IMR-90 (cell line): ENCODE data around the gene MIEN1. TPM values are rescaled to one million over a fixed set of nuclear protein-coding genes. Genes with fewer than 3 reads are reported as not detected.

Experiments
- ATAC-seq: fragments of 200-7000 bp; cut with Tn5 transposase; 2 replicates; pipeline ENCODE4 v1.9.1; 2020; ENCODE audit warnings: low read depth, mild to moderate bottlenecking, moderate library complexity
- BruUV-seq: library from RNA; stranded (reverse); fragments of 400-500 nt; replicated peaks from 2 replicates; lab custom pipeline; 2021; lab: Mats Ljungman, UMichigan
- CTCF ChIA-PET: fragments of 300-600 bp; formaldehyde crosslinking; extraction: SDS; loops from one replicate; lab custom pipeline; 2021; ENCODE audit warnings: antibody characterized with exemption; lab: Yijun Ruan, JAX
- POLR2A ChIA-PET: fragments of 300-600 bp; sonication (Branson Sonifier 250); formaldehyde crosslinking; loops from one replicate; lab custom pipeline; 2022; ENCODE audit warnings: antibody characterized with exemption; ENCODE audit not compliant: unreplicated experiment; lab: Charles Lee
- DNase-seq: peaks from one replicate; pipeline ENCODE4 v3.0.0; 2013
- H2AFZ ChIP-seq: replicated peaks from 2 replicates; pipeline ENCODE3; 2013; ENCODE audit warnings: low read length, mild to moderate bottlenecking; ENCODE audit not compliant: poor library complexity
- H2AK5ac ChIP-seq: 2 replicates; pipeline ENCODE4 v1.6.1; 2013; ENCODE audit warnings: low read depth, low read length, inconsistent platforms
- H2AK9ac ChIP-seq: replicated peaks from 2 replicates; pipeline ENCODE3; 2013; ENCODE audit warnings: mild to moderate bottlenecking, low read depth, low read length, moderate library complexity; ENCODE audit not compliant: poor library complexity
- H2BK120ac ChIP-seq: 2 replicates; pipeline ENCODE4 v1.6.1; 2013; ENCODE audit warnings: low read depth, low read length, inconsistent platforms
- H2BK15ac ChIP-seq: 3 replicates; pipeline ENCODE4 v1.6.1; 2013; ENCODE audit warnings: low read depth, low read length, inconsistent platforms
- H2BK20ac ChIP-seq: 2 replicates; pipeline ENCODE4 v1.6.1; 2013; ENCODE audit warnings: low read depth, mild to moderate bottlenecking, inconsistent platforms, low read length, moderate library complexity
- H2BK5ac ChIP-seq: 2 replicates; pipeline ENCODE4 v1.6.1; 2013; ENCODE audit warnings: mild to moderate bottlenecking, low read depth, low read length, inconsistent platforms; ENCODE audit not compliant: poor library complexity, severe bottlenecking
- H3K14ac ChIP-seq: replicated peaks from 2 replicates; pipeline ENCODE4 v1.6.1; 2013; ENCODE audit warnings: low read depth, low read length, inconsistent platforms
- H3K18ac ChIP-seq: 2 replicates; pipeline ENCODE4 v1.6.1; 2013; ENCODE audit warnings: low read depth, low read length, control low read depth
- H3K23ac ChIP-seq: 2 replicates; pipeline ENCODE4 v1.6.1; 2013; ENCODE audit warnings: low read depth, low read length, inconsistent platforms
- H3K27ac ChIP-seq: 2 replicates; pipeline ENCODE4 v1.5.1; 2013; ENCODE audit warnings: mild to moderate bottlenecking, control low read depth, low read length; ENCODE audit not compliant: insufficient read depth
- H3K27me3 ChIP-seq: 2 replicates; pipeline ENCODE4 v1.6.1; 2013; ENCODE audit warnings: low read length; ENCODE audit not compliant: control insufficient read depth, insufficient read depth
- H3K36me3 ChIP-seq: 2 replicates; pipeline ENCODE4 v1.6.1; 2013; ENCODE audit warnings: low read length, mixed read lengths; ENCODE audit not compliant: control insufficient read depth, insufficient read depth
- H3K4ac ChIP-seq: 2 replicates; pipeline ENCODE4 v1.6.1; 2013; ENCODE audit warnings: low read depth, low read length, inconsistent platforms
- H3K4me1 ChIP-seq: 2 replicates; pipeline ENCODE4 v1.6.1; 2013; ENCODE audit warnings: low read length, mixed read lengths; ENCODE audit not compliant: control insufficient read depth, insufficient read depth
- H3K4me2 ChIP-seq: 2 replicates; pipeline ENCODE4 v1.6.1; 2013; ENCODE audit warnings: low read depth, mild to moderate bottlenecking, control low read depth, low read length, moderate library complexity
- H3K4me3 ChIP-seq: 2 replicates; pipeline ENCODE4 v1.5.1; 2013; ENCODE audit warnings: low read depth, mild to moderate bottlenecking, control low read depth, low read length, moderate library complexity; ENCODE audit not compliant: insufficient read depth
- H3K56ac ChIP-seq: 2 replicates; pipeline ENCODE4 v1.6.1; 2013; ENCODE audit warnings: low read length, inconsistent platforms; ENCODE audit not compliant: insufficient read depth; ENCODE audit errors: extremely low read depth
- H3K79me1 ChIP-seq, 2 experiments: 2 replicates each; pipeline ENCODE4 v1.6.1; 2013; ENCODE audit warnings: low read length in 2 of 2, inconsistent platforms in 1 of 2, low read depth in 1 of 2
- H3K9ac ChIP-seq: 2 replicates; pipeline ENCODE4 v1.6.1; 2013; ENCODE audit warnings: low read depth, low read length, control low read depth
- H3K9me1 ChIP-seq: 2 replicates; pipeline ENCODE4 v1.6.1; 2013; ENCODE audit warnings: low read length, inconsistent platforms; ENCODE audit not compliant: insufficient read depth
- H3K9me3 ChIP-seq: 2 replicates; pipeline ENCODE4 v1.6.1; 2013; ENCODE audit warnings: low read length; ENCODE audit not compliant: control insufficient read depth, insufficient read depth
- H4K20me1 ChIP-seq: 2 replicates; pipeline ENCODE4 v1.6.1; 2013; ENCODE audit warnings: low read length, inconsistent platforms; ENCODE audit not compliant: insufficient read depth
- H4K5ac ChIP-seq: 2 replicates; pipeline ENCODE4 v1.6.1; 2013; ENCODE audit warnings: mild to moderate bottlenecking, low read depth, low read length, control low read depth
- H4K8ac ChIP-seq, 2 experiments: 2 replicates each; pipeline ENCODE4 v1.6.1; 2013; ENCODE audit warnings: low read depth in 2 of 2, low read length in 2 of 2, control low read depth in 1 of 2, inconsistent platforms in 1 of 2
- H4K91ac ChIP-seq: 2 replicates; pipeline ENCODE4 v1.6.1; 2013; ENCODE audit warnings: low read depth, low read length, inconsistent platforms; ENCODE audit not compliant: insufficient read depth
- MAFK ChIP-seq: IDR thresholded peaks from 2 replicates; pipeline ENCODE4 v1.6.1; 2012; ENCODE audit warnings: low read depth, low read length, improper control_type of control experiment
- MAZ ChIP-seq: IDR thresholded peaks from 2 replicates; pipeline ENCODE4 v1.6.1; 2012; ENCODE audit warnings: low read depth, mild to moderate bottlenecking, low read length, improper control_type of control experiment, moderate library complexity, borderline replicate concordance
- MXI1 ChIP-seq: IDR thresholded peaks from 2 replicates; pipeline ENCODE4 v1.6.1; 2012; ENCODE audit warnings: low read depth, mild to moderate bottlenecking, low read length, moderate library complexity, borderline replicate concordance
- NFE2L2 ChIP-seq: fragments of 150-350 bp; IDR thresholded peaks from 2 replicates; pipeline ENCODE4 v1.6.1; 2016; ENCODE audit warnings: low read depth, mild to moderate bottlenecking, low read length
- WGBS, 2 experiments: methylation state at CpG; one replicate each; pipeline versions ENCODE4 v1.1.5 to v1.1.7; 2013; ENCODE audit warnings: missing lambda C conversion rate in 2 of 2; ENCODE audit not compliant: insufficient read length in 1 of 2; ENCODE audit errors: extremely low coverage in 2 of 2; 5-methylcytosine and 5-hydroxymethylcytosine counted together
- dilution Hi-C: fragments of 300-500 bp; cut with HindIII; formaldehyde crosslinking; loops from one replicate; pipeline ENCODE4 v1.14.3; 2018; ENCODE audit warnings: low sequenced_read_pairs; ENCODE audit not compliant: unreplicated experiment
- in situ Hi-C: fragments of 300-500 bp; cut with MboI; formaldehyde crosslinking; loops from 3 replicates; pipeline ENCODE4 v1.14.3; 2019; ENCODE audit warnings: low sequenced_read_pairs, inconsistent platforms, mixed read lengths
- intact Hi-C: fragments of 100-400 bp; cut with micrococcal nuclease; formaldehyde crosslinking; loops from 2 replicates; pipeline ENCODE4 v1.10.0; 2022
- polyA plus RNA-seq, 3 experiments: library from polyadenylated mRNA; depleted of rRNA; stranded (reverse); fragments of >200 nt; gene quantifications; 2 replicates each; pipeline ENCODE4 v1.2.3, GENCODE V29; 2012; ENCODE audit warnings: low replicate concordance in 1 of 3
- total RNA-seq: library from RNA; depleted of rRNA; stranded (reverse); fragments of >200 nt; gene quantifications from 2 replicates; pipeline ENCODE4 v1.2.3, GENCODE V29; 2012

Gene MIEN1
- total and polyA plus RNA-seq, 2 of the 4 experiments (the other 2 are of a cell fraction), result 20.3 to 75.6 TPM

GRCh38 chr17:39700148-39700987, 30.0 kb downstream of the MIEN1 start (continued):
- TF ChIP-seq MXI1 (no peak), NFE2L2 (no peak), MAFK (no peak)

- peak; percentile 99 for TF ChIP-seq MAZ
- no peak for TF ChIP-seq MAFK
- peaks cover 0 to 49% of the 10 kb centered on the region in 2 experiments; a peak in 3 of 4 replicates for H3K79me1 ChIP-seq
- intact Hi-C loops, result no loop called here
Measured at GRCh38 chr17:39699818-39700147, 30.5 kb downstream of the MIEN1 start, which contains the start of gene ERBB2. ERBB2 (plus strand) TSS chr17:39700064; CDS start chr17:39700239, 175 bp downstream.

More at GRCh38 chr17:39699818-39700147, 30.5 kb downstream of the MIEN1 start, which contains the start of gene ERBB2:
- Histone ChIP-seq H3K4me3 (peak within 1 kb of the TSS; percentile 90), H2BK5ac (peak within 1 kb of the TSS; percentile 30), H3K4me2 (peak within 1 kb of the TSS; percentile 99), H2BK15ac (no peak within 1 kb of the TSS), H3K36me3 (no peaks in the 10 kb centered on the region), H3K9me3 (no peaks in the 10 kb centered on the region), H2AFZ (peak within 1 kb of the TSS; percentile 89), H3K4me1 (peaks cover 18% of the 10 kb centered on the region), H3K9me1 (peaks cover 24% of the 10 kb centered on the region), H3K14ac (peak within 1 kb of the TSS; percentile 68), H2BK120ac (no peak within 1 kb of the TSS; the same call in 1 of the 2 replicates), H3K23ac (peak within 1 kb of the TSS; percentile 96), H4K91ac (peak within 1 kb of the TSS; percentile 46), H4K5ac (peak within 1 kb of the TSS; percentile 91), H2BK20ac (no peak within 1 kb of the TSS), H4K8ac (peak within 1 kb of the TSS; percentile 86 to 88), H4K20me1 (peaks cover 35% of the 10 kb centered on the region), H3K9ac (peak within 1 kb of the TSS; percentile 87), H2AK9ac (peak within 1 kb of the TSS; percentile 94), H3K18ac (peak within 1 kb of the TSS; percentile 70), H2AK5ac (peak within 1 kb of the TSS; percentile 62), H3K27ac (peak within 1 kb of the TSS; percentile 46; the same call in 1 of the 2 replicates), H3K27me3 (no peaks in the 10 kb centered on the region), H3K4ac (peak within 1 kb of the TSS; percentile 83), H3K56ac (peak within 1 kb of the TSS; percentile 19; the same call in 1 of the 2 replicates)
- ChIA-PET CTCF (interaction anchor here (1.3 to 1.5 kb wide), 2 partner anchors 11 to 31 kb away, joined by 5 to 7 read pairs; partner anchors contain the start of gene PGAP3), POLR2A (interaction anchor here (0.6 kb wide), 2 partner anchors 12 to 77 kb away, joined by 4 to 6 read pairs; partner anchors contain the start of gene PGAP3)
- no TSS peak for BruUV-seq
- in situ Hi-C loops (no loop called here), dilution Hi-C loops (no loop called here)
- ATAC-seq, result peak; percentile 92
- peak; percentile 73 for DNase-seq
- 0% methylated on average over 2 of the region's 20 CpGs; no CpG with 5 or more reads in 1 of the 2 experiments for WGBS, 2 experiments
